GM19328 (cell line): ENCODE results near the gene MEOX1.

ENCODE experiments used
- ATAC-seq: cut with Tn5 transposase; IDR thresholded peaks from one replicate; pipeline ENCODE4 v1.9.1; 2021; ENCODE audit warnings: mild to moderate bottlenecking, moderate library complexity; ENCODE audit not compliant: unreplicated experiment

MEOX1 gene

DNA sequence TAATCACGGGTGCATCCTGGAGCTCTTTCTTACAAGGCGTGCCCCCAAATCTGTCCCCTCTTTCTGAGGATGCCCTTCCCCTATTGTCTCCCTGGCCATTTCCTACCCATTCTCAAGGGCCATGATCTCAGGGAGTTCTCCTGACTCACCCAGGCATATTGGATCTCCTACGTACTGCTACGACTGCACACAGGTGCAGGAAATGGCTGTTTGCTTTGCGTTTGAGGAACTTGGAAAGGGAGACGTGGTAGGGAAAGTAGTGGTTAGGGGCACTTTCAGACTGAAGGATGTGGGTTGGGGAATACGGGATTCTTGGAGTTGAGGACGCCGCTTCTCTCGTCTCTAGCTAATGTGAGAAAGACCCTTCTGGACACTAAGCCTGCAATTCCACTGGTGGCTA is 18.7 kb upstream of the MEOX1 start:
- no peak for ATAC-seq

DNA sequence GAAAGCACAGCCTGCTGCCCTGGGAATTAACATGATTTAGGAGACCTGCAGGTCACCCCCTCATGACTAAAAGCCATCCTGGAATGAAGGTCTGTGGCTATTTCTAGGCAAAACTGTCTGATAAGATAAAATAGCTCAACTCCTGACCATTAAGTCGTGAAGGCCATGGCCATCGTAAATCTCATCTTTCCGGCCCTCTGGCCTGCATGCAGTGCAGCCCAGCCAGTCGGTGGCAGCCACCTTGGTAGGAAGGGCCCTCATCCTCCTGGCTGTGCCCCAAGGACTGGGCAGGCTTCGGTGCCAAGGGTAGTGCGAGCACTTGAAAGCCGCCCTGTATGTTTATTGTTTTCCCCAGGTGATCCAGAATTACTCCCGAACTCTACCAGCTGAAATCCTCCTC is 18.2 kb upstream of the MEOX1 start:
- no peak for ATAC-seq

DNA sequence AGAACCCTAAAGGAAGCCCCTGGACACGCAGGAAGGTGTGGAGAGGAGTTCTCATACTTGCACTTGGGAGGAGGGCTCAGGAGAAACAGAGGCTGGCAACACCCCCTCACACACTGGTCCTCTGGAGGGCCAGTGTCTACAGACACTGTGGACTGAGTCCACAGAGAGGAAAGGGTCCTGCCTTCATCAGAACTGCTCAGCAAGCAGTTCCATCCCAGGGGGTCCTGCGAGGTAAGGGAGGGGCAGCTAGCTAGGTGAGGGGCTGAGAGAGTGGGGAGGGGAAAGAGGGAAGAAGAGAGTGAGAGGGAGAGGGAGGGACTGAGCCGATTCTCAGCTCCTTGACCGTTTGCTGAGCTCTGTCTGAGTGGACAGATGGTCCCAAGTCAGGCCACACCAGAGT is 17.7 kb upstream of the MEOX1 start:
- no peak for ATAC-seq

DNA sequence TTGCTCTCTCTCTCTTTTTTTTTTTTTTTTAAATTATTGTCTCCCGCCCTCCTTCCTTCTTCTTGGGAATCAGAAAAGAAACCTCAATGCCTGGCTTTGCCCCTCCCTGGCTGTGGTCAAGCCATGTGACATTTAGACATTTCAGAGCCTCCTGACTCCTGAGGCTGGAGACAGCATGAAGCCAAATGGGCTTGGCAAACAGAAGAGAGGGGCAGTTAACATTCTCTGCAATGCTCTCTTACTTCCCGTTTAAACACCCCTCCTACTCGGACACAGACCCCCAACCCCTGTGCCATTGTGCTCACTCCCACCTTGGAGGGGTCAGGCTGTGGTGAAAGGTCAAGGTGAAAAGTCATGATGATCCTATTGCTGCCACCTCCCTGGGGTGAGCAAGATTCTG is 14.7 kb upstream of the MEOX1 start:
- no peak for ATAC-seq

DNA sequence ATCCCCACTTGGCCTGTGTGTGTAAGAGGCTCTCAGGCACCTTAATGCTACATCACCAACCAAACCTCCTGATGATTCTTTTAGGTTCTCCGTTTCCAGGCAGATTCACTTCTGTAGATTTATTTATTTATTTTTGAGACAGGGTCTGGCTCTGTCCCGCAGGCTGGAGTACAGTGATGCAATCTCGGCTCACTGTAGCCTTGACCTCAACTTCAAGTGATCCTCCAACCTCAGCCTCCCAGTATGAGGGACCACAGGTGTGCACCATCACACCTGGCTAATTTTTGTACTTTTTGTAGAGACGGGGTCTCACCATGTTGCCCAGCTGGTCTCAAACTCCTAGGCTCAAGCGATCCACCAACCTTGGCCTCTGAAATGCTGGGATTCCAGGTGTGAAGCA is 12.7 kb upstream of the MEOX1 start:
- no peak for ATAC-seq

DNA sequence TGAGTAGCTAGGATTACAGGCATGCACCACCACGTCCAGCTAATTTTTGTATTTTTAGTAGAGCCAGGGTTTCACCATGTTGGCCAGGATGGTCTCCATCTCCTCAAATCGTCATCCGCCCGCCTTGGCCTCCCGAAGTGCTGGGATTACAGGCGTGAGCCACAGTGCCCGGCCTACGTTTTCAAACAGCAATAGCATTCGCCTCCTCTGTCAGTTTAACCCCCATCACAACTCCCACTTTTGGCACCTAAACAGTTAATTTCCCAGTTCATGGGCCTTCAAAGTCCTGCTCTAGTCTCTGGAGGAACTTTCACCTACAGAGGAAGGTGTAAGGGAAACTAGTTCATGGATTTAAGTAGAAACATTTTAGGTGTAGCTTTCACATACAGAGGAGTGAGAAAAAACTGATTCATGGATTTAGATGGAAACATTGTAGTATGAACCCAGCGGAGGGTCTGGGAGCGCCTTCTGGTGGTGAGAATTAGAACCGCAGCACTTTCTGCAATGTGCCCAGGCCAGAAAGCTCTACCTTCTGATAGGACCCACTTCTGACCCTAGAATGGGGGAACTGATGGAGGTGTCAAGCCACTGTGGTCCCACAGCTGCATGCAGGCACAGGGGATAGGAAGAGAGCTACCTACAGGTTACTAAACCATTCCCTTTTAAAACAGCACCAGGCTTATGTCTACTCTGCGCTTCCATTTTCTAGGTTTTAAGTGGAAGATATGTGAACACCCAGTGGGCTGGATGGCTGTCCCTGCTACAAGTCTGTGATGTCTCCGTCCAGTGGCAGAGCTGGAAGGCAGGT is 12.0 kb upstream of the MEOX1 start:
- ATAC-seq: no peak

DNA sequence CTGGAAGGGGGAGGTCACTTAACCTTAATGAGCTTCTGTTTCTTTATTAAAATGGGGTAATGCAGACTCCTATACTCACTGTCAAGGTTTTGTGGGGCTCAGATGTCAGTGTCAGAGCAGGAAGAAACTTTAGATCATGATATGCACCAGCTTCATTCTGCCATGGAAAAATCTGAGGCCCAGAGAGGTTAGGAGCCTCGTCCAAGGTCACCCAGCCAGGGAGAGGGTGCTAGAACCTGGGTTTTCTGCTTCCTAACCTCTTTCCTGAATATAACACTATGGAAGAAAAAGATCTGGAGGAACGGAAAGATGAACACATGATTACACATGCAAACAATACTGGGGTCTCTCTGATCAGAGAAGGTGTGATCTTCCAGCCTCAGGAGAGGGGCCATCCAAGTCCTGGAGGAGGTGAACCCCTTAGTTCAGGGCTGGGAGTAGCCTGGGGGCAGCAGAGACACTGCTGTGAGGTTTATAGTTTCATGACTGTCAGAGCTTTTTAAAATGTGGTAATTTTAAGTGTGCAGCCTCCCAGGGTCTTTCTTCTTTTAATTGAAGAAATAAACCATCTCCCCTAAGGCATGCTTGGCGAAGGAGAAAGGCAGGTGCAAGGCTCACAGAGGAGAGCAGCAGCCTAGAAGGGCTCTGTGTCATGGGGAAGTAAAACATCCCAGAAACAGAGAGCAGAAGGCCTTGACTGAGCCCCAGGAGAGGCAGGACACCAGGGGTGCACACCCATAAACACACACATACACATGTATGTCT is 10.2 kb upstream of the MEOX1 start:
- ATAC-seq: no peak

DNA sequence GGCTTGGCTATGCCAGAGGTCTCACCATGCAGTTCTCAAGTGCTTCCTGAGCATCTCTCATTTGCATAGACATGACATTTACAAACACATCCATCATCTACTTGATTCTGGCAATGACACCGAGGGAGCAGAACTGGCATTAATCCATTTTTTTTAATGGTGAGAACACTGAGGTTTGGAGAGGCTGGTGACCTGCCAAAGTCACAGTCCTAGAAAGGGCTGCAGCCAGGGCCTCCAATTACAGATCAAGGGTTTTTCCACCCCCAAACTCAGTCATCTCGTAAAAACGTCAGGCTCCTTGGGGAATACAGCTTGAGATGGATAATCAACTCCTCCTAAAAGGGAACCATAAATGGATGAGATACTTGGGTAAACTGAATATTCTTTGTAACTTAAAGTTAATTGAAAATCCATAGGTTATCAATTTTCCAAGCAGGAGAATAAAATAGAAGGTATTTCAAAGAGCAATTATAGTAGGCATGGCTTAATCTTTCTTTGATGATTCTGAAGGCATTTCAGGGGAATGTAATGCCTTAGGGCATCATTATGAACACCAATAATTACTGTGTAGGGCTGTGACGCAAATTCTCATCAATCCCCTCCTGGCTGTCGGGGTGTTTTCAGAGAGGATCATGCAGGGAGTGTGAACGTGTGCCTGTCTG is 9.4 kb upstream of the MEOX1 start:
- ATAC-seq: no peak

DNA sequence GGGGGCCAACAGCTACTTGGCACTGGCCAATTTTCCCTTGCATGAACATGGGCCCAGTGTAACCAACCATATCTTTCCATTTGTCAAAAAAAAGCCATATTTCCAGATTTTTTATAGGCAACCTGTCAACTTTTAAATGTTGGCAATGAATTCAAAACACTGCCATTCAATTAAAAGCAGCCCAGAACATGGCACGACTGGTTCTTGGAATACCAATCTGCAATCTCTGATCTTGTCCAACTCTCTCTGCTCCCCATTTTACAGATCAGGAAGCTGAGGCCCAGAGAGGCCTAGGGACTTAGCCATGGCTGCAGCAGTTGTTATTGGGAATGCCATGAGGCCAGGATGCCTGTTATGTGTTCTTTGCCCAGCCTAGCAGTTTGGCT is 8.9 kb upstream of the MEOX1 start:
- ATAC-seq: no peak

DNA sequence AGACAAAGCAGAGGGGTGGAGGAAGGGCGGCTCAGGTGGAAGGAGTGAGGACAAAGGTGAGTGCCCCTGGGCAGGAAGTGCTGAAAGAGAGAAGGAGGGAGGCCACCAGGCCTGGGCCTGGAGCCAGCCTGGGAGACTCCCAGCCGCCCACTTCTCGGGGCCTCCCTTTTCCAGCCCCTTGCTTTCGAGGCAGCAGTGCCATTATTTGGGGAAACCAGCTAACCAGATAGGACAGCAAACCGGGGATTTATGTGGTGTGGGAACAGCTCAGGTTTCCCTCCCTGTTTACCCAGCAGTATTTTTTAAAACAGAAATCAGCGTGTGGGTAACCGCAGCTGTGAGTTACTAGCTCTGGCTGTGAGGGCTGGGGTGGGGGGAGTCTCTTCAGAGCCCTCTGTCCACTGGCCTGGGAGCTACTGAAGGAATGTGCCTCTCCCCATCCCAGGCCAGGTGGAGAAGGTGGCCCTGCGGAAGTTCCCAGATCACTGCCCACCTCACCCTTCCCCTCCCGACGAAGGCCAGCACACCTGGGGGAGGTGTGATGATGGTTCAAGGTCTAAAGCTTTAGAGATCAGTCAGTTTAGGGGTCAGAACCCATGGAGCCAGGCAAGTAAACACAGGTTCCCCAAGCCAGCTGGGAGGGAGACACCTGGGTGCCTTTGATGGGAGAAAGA is 8.4 kb upstream of the MEOX1 start:
- no peak for ATAC-seq

DNA sequence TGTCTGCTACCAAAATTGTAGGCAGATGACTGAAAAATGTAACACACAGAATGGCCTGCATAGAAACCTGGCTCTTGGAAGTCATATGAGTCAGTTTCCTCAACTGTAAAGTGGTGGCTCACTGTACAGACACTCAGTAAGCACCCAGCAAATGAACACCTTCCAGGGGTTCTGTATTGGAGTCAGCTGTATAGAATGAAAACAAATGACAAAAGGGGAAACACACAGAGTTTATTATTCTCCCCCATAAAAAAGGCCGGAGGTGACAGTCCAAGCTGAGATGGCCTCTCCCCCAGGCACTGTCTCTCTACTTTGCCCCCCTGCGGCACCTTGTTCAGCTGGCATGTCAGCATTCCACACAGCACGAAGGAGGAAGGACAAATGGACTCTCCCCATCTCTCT is 6.2 kb upstream of the MEOX1 start:
- no peak for ATAC-seq

DNA sequence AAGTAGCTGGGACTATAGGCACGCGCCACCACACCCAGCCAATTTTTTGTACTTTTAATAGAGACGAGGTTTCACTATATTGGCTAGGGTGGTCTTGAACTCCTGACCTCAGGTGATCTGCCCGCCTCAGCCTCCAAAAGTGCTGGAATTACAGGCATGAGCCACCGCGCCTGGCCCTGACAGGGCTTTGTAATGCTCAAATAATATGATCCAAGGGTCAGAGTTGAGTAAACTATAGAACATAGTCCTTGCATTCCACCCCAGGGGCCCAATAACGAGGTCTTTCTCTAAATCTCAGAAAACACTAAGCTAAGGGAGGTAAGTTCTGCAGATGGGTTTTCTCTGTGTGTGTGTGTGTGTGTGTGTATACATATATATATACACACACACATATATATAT is 5.8 kb upstream of the MEOX1 start:
- ATAC-seq: no peak

DNA sequence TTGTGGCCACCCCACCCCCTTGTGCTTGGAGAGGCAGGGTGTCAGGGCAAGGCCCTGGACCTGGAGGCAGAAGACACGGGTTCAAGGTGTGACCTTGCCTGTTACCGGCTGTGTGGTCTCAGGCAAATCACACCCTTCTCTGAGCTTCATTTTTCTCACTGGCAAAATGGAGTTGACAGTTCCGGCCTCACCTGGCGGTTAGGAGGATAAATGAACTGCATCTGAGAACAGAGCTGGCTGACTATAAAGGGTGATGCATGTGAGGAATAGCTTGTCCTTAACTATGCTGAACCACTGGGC is 4.2 kb upstream of the MEOX1 start:
- no peak for ATAC-seq

DNA sequence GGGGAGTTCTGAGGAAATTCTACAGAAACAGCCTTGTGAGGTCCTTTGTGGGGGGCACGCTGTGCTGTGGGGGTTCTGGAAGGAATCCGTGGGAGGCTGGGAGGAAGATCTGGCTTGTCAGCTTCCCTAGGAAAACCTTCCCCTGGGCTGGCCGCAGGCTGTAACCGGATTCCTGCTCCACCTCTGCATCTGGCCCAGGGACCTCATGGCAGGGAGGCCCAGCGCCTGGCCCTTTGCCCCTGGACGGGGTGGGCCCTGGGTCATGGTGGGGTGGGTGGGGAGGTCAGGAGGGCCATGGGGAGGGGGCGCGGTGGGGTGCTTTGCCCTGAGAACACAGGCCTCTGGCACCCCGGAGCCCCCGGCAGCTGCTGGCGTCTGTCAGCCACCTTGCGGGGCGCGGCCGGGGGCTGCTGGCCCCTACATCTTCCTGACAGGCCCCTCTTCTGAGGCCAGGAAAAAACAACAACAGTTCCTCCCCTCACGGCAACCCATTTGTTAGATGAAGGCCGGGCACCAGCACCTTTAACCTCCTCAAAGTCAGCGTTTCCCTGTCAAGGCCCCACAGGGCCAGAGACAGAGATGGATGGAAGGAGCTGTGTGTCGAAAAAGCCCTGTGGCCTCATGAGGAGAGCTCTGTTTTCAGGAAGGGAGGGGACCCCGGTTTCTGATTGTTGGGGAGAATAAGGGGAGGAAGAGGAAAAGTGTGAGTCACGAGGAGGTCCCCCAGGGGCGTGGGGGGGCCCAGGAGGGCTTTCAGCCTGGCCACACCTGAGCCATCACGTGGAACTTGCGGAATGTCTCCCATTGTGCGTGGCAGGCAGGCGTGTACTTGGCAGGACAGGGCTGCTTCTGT is 3.6 kb upstream of the MEOX1 start:
- no peak for ATAC-seq

DNA sequence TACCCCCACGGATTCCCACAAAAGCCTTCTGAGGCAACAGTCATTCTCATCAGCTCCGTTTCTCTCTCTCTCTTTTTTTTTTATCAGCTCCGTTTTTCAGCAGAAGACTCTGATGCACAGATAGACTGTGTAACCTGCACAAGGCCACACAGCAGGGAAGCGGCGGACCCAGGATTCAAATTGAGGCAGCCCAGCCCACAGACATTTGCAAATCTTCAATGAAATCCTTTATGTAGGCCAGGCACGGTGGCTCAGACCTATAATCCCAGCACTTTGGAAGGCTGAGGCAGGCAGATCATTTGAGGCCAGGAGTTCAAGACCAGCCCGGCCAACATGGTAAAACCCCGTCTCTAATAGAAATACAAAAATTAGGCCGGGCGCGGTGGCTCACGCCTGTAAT is 2.4 kb upstream of the MEOX1 start:
- no peak for ATAC-seq

DNA sequence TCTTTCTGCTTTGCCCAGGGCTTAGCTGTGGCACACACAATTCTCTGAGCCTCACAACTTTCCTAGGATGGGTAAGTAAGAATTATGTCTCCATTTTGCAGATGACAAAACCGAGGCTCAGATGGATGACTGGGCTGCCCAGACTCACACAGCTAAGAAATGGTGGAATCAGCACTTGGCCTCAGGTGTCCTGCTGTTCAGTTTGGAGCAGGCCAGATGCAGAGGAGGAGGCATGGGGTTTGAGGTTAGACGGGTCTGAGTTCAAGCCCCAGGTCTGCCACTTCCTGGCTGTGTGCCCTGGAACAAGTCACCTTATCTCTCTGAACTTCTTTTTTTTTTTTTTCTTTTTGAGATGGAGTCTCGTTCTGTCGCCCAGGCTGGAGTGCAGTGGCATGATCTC is 1.7 kb upstream of the MEOX1 start:
- no peak for ATAC-seq

DNA sequence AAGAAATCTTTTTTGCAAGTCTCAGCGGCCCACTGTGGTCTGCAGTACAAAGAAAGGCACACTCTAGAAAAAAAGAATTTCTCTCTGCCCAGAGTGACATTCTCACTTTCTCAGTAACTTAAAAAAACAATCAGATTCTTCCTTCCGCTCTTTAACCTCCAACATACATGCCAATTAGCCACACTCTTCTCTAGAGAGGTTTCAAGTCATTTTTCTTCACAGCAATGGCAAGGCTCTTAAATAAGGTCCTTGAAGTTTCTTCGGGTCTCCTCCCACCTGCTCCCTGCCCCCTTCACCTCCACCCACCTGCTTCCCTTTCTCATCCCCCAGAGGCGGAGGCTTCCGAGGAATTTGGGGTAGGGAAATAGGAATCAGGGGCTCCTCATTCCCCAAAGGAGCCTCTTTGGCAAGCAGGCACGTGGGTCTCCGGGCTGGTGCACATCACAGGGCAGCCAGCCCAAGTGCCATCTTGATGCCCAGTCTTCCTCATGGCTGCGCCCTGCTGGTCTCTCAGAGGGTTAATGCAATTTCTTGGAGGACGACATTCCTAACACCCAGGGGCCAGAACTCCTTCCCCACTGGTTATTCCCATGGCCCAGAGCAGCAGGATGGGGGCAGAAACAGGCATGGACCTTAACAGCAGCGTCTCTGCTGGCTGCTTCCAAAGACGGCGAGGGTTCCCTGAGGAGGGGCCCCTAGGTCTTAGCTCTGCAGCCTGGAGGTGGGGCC is 855 bp upstream of the MEOX1 start:
- ATAC-seq: no peak

DNA sequence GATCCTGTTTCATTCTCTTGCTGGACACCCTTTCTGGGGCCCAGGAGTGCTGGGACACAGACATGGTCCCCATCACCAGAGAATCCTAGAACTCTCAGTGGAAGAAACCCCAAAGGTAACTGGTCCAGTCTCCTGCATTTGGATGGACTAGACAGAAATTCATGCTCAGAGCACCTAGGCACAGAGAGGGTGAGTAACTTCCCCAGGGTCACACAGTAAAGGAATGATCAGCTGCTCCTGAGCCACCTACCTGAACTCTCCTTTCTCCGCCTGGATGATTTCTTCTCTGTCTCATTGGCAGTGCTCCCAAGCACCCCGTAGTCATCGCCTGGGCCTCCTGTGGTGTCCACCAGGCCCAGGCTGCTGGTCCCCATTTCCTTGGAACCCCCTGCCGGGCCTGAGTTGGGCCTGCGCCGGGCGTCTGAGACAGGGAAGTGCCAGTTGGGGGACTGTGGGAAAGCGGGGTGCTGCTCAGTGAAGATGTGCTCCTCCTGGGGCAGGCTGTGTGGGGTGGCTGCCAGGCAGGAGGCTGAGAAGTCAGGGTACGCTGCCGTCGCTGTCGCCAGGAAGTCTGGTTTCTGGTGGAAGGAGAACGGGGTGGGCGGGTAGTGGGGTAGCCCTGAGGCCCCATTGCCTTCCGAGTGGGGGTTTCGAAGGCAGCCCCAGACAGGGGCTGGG is 767 bp downstream of the MEOX1 start:
- ATAC-seq: no peak

DNA sequence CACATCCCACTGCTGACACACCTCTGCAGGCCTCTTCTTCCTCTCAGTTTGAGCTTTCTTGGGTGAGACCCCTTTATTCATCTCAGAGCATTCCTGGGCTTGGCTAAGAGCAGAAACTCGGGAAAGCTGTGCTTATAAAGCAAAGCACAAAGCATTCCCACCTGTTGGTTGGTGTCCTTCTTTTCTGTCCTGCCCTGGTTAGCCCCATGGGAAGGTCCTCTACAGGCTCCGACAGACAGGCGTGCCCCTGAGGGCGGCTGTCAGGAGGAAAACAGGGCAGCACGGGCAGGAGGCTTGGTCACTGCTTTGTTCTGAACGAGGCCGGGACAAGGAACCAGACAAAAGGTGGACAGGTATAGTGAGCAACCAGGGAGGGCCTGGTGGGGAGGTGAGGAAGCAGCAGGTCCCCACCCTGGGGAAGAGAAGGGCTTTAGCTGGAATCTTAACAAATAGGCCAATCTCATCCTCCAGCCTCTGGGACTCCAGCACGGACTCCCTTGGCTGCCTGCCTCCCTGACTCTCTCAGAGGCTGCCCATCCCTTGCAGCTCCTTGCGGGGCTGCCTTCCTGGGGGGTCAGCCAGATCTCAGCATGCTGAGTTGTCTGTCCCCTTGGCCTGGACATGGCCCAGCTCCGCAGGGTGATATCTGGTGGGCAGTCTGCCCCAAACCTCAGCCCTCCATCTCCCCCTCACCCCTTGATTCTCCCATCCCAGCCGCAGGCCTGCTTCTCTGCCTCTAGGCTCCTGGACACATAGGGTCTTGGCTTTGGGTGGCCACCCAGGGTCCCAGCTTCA is 1.7 kb downstream of the MEOX1 start:
- no peak for ATAC-seq
